HG03159 (cell line): ENCODE results near the gene AK8.

Source experiments
- ATAC-seq: cut with Tn5 transposase; IDR thresholded peaks from one replicate; pipeline ENCODE4 v1.9.1; 2021; ENCODE audit warnings: mild to moderate bottlenecking, moderate library complexity; ENCODE audit not compliant: unreplicated experiment

The AK8 gene

GRCh38 chr9:132858751-132859150 lies 19.3 kb downstream of the AK8 start:
- ATAC-seq = no peak

- ATAC-seq = no peak
Measured at GRCh38 chr9:132857616-132858342, 20.3 kb downstream of the AK8 start.

GRCh38 chr9:132857031-132857430 lies 21.1 kb downstream of the AK8 start:
- ATAC-seq = no peak

GRCh38 chr9:132855904-132856303 lies 22.2 kb downstream of the AK8 start:
- no peak for ATAC-seq

- ATAC-seq = no peak
Measured at GRCh38 chr9:132854832-132855231, 23.3 kb downstream of the AK8 start.

GRCh38 chr9:132853482-132853881 lies 24.6 kb downstream of the AK8 start:
- ATAC-seq = no peak

- no peak for ATAC-seq
Measured at GRCh38 chr9:132849185-132849706, 28.8 kb downstream of the AK8 start.

- no peak for ATAC-seq
Measured at GRCh38 chr9:132846918-132847515, 31.1 kb downstream of the AK8 start.

- ATAC-seq = no peak
Measured at GRCh38 chr9:132846109-132846917, 31.8 kb downstream of the AK8 start.

- ATAC-seq = no peak
Measured at GRCh38 chr9:132842124-132843044, 35.7 kb downstream of the AK8 start.

GRCh38 chr9:132840980-132841379 lies 37.1 kb downstream of the AK8 start:
- no peak for ATAC-seq

GRCh38 chr9:132838291-132838690 lies 39.8 kb downstream of the AK8 start:
- ATAC-seq = no peak

- ATAC-seq = no peak
Measured at GRCh38 chr9:132837501-132838286, 40.4 kb downstream of the AK8 start.

GRCh38 chr9:132834343-132834742 lies 43.7 kb downstream of the AK8 start:
- no peak for ATAC-seq

- no peak for ATAC-seq
Measured at GRCh38 chr9:132833550-132834121, 44.4 kb downstream of the AK8 start.

- ATAC-seq = no peak
Measured at GRCh38 chr9:132832171-132832881, 45.8 kb downstream of the AK8 start.

GRCh38 chr9:132828201-132828770 lies 49.8 kb downstream of the AK8 start:
- ATAC-seq = no peak

GRCh38 chr9:132827366-132827765 lies 50.7 kb downstream of the AK8 start:
- no peak for ATAC-seq
